ENCODE data around the gene DDX41.
A peak's percentile ranks its signal among the peaks of the same experiment; 100 is the strongest.

The DDX41 gene

GRCh38 chr5:177513500-177513899 lies 3.3 kb downstream of the DDX41 start:
- DNase-seq (ENCODE audit: low read depth in 3 of 3) = no peak

GRCh38 chr5:177512736-177513380 lies 3.9 kb downstream of the DDX41 start:
- DNase-seq (ENCODE audit: low read depth in 3 of 3) = no peak

GRCh38 chr5:177511796-177512675 lies 4.7 kb downstream of the DDX41 start:
- no peak for DNase-seq (ENCODE audit: low read depth in 3 of 3)

- DNase-seq (ENCODE audit: low read depth in 3 of 3) = no peak
Measured at GRCh38 chr5:177511181-177511580, 5.6 kb downstream of the DDX41 start.

- DNase-seq (ENCODE audit: low read depth in 3 of 3) = no peak
Measured at GRCh38 chr5:177510567-177511053, 6.2 kb downstream of the DDX41 start.

- DNase-seq (ENCODE audit: low read depth in 3 of 3) = no peak
Measured at GRCh38 chr5:177509991-177510566, 6.7 kb downstream of the DDX41 start.

- no peak for DNase-seq (ENCODE audit: low read depth in 3 of 3)
Measured at GRCh38 chr5:177509381-177509951, 7.3 kb downstream of the DDX41 start, which contains the start of gene DOK3. TSS of gene DOK3 (minus strand) at chr5:177509826. CDS start at chr5:177509540, 286 bp downstream.

GRCh38 chr5:177508837-177509236 lies 7.9 kb downstream of the DDX41 start:
- DNase-seq (ENCODE audit: low read depth in 3 of 3) = no peak

- DNase-seq (ENCODE audit: low read depth in 3 of 3) = no peak
Measured at GRCh38 chr5:177508221-177508611, 8.5 kb downstream of the DDX41 start.

GRCh38 chr5:177507596-177508220 lies 9.1 kb downstream of the DDX41 start:
- no peak for DNase-seq (ENCODE audit: low read depth in 3 of 3)

- no peak for DNase-seq (ENCODE audit: low read depth in 3 of 3)
Measured at GRCh38 chr5:177507165-177507564, 9.6 kb downstream of the DDX41 start.

- no peak for DNase-seq (ENCODE audit: low read depth in 3 of 3)
Measured at GRCh38 chr5:177505075-177505474, 11.7 kb downstream of the DDX41 start.

- no peak for DNase-seq (ENCODE audit: low read depth in 3 of 3)
Measured at GRCh38 chr5:177504086-177505056, 12.4 kb downstream of the DDX41 start.

GRCh38 chr5:177503351-177504085 lies 13.2 kb downstream of the DDX41 start:
- no peak for DNase-seq (ENCODE audit: low read depth in 3 of 3)

GRCh38 chr5:177502886-177503285 lies 13.9 kb downstream of the DDX41 start:
- no peak for DNase-seq (ENCODE audit: low read depth in 3 of 3)

GRCh38 chr5:177501874-177502678 lies 14.7 kb downstream of the DDX41 start:
- no peak for DNase-seq (ENCODE audit: low read depth in 3 of 3)

GRCh38 chr5:177500685-177501522 lies 15.9 kb downstream of the DDX41 start:
- peak; percentile 65 to 84 (median 76) for DNase-seq (ENCODE audit: low read depth in 3 of 3)

GRCh38 chr5:177499842-177500241 lies 16.9 kb downstream of the DDX41 start:
- no peak for DNase-seq (ENCODE audit: low read depth in 3 of 3)
